Colonic mucosa (tissue), 4 donors: ENCODE data around the gene SRGAP1. TPM values are rescaled to one million over a fixed set of nuclear protein-coding genes. Genes with fewer than 3 reads are reported as not detected.

ENCODE experiments used
- DNase-seq: peaks from one replicate; pipeline ENCODE4 v3.0.0-alpha.2; 2020
- H3K27ac ChIP-seq: fragments of 200-600 bp; one replicate; pipeline ENCODE4 v1.8.0; 2021
- H3K27me3 ChIP-seq: fragments of 200-600 bp; one replicate; pipeline ENCODE4 v1.8.0; 2021
- H3K36me3 ChIP-seq: fragments of 200-600 bp; one replicate; pipeline ENCODE4 v1.8.0; 2021
- H3K4me1 ChIP-seq: fragments of 200-600 bp; one replicate; pipeline ENCODE4 v1.8.0; 2021; ENCODE audit warnings: mild to moderate bottlenecking
- H3K4me3 ChIP-seq: fragments of 200-600 bp; one replicate; pipeline ENCODE4 v1.8.0; 2021
- H3K9ac ChIP-seq, 2 donors: one replicate each; pipeline ENCODE4 v1.7.0; 2013; ENCODE audit warnings: control low read depth in 2 of 2, low read depth in 2 of 2, low read length in 2 of 2
- H3K9me3 ChIP-seq: fragments of 200-600 bp; one replicate; pipeline ENCODE4 v1.8.0; 2021
- CTCF ChIP-seq: fragments of 200-600 bp; IDR thresholded peaks from one replicate; pipeline ENCODE4 v1.8.0; 2022; ENCODE audit warnings: antibody characterized with exemption, mild to moderate bottlenecking
- intact Hi-C: fragments of 100-400 bp; cut with DNase I; formaldehyde crosslinking; loops from one replicate; pipeline ENCODE4 v1.14.1; 2022
- total RNA-seq, 2 donors: library from RNA; stranded (reverse); fragmentation: NEBNext Ultra II Directional in 1 of 2; extraction: Animal tissue kit (Norgen Biotek cat#: 25700) in 1 of 2; gene quantifications; one replicate each; pipeline ENCODE4 v1.2.1, GENCODE V29; 2021
- donor health status: healthy.
- donor health status: DM: no; HTN: no; CAD: no.
- donor health status: DM: no; HTN: no; CAD: no.

The SRGAP1 gene
- total RNA-seq, 2 donors from 2014 or later: 8.7 to 9.8 TPM

DNA sequence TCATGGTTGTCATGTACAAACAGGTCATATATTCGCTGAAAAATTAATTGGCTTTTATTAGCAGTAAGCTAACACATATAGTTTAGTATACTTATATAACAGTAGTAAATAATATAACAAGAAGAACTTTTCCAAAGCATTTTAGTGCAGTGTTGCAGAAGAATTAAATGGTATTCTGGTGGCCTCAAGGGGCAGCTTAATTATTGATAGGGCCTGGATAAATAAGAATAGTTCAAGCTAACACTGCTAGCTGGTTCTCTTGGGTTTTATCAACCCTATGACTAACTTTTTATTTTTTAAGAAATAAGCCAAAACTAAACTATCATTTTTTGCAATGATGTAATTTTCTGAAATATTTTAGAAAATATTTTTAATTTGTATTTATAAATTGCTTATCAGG is 152.1 kb downstream of the SRGAP1 start:
- no peak for DNase-seq
- intact Hi-C loops: no loop called here
- Histone ChIP-seq H3K9ac (no peak overlapping the region), H3K27ac (no peak overlapping the region), H3K36me3 (no peaks in the 10 kb centered on the region), H3K9me3 (no peaks in the 10 kb centered on the region), H3K27me3 (no peaks in the 10 kb centered on the region), H3K4me3 (no peak overlapping the region), H3K4me1 (no peaks in the 10 kb centered on the region)
- no peak for TF ChIP-seq CTCF

GRCh38 chr12:63997198-63997597 is 152.7 kb downstream of the SRGAP1 start:
- no peak overlapping the region for H3K4me3 ChIP-seq
- H3K36me3 ChIP-seq: no peaks in the 10 kb centered on the region
- H3K9me3 ChIP-seq: no peaks in the 10 kb centered on the region
- H3K9ac ChIP-seq: no peak overlapping the region
- intact Hi-C loops: no loop called here
- no peaks in the 10 kb centered on the region for H3K4me1 ChIP-seq
- H3K27ac ChIP-seq: no peak overlapping the region
- TF ChIP-seq CTCF: no peak
- no peaks in the 10 kb centered on the region for H3K27me3 ChIP-seq
- no peak for DNase-seq

GRCh38 chr12:63998584-63998983 is 154.1 kb downstream of the SRGAP1 start:
- TF ChIP-seq CTCF: no peak
- Histone ChIP-seq H3K27me3 (no peaks in the 10 kb centered on the region), H3K9ac (no peak overlapping the region), H3K36me3 (no peaks in the 10 kb centered on the region), H3K4me3 (no peak overlapping the region), H3K27ac (no peak overlapping the region), H3K4me1 (no peaks in the 10 kb centered on the region), H3K9me3 (no peaks in the 10 kb centered on the region)
- intact Hi-C loops: no loop called here
- no peak for DNase-seq

DNA sequence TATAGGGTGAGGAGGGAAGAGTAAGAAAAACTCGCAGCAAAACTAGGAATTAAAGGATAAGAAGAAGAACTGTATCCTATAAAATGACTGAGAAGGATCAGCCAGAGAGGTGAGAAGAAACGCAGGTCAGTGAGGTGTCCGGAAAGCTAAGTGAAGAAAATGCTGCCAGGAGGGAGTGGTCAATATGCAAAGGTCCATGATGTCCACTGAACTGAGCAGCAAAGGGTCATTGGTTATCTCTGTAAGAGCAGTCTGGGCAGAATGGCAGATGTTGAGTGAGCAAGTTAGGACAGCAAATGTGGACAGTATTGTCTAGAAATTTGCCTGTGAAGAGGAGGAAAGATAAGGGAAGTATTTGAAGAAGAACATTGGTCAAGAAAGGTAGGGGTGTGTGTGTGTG is 155.4 kb downstream of the SRGAP1 start:
- Histone ChIP-seq H3K4me3 (no peak overlapping the region), H3K27ac (no peak overlapping the region), H3K9ac (no peak overlapping the region), H3K27me3 (no peaks in the 10 kb centered on the region), H3K4me1 (no peaks in the 10 kb centered on the region), H3K9me3 (no peaks in the 10 kb centered on the region), H3K36me3 (no peaks in the 10 kb centered on the region)
- intact Hi-C loops: no loop called here
- TF ChIP-seq CTCF: no peak
- DNase-seq: no peak

DNA sequence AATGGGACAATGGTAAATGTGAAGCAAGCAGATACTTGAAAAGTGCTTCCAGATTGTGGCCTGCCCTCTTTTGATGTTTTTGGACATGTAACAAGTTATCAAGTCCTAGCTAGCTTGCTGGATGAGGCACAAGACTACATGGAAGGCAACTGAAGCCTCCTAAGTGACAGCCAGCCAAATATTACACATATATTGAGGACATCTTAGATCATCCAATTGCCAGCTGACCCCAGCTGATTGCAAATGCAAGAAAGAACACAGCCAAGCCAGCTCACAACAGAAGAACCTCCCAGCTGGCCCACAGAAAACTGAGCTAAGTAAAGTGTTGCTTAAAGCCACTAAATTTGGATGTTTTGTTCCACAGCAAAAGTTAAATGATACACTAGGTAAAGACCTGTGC is 156.9 kb downstream of the SRGAP1 start:
- Histone ChIP-seq H3K4me3 (no peak overlapping the region), H3K27ac (no peak overlapping the region), H3K9me3 (no peaks in the 10 kb centered on the region), H3K27me3 (no peaks in the 10 kb centered on the region), H3K4me1 (no peaks in the 10 kb centered on the region), H3K9ac (no peak overlapping the region), H3K36me3 (no peaks in the 10 kb centered on the region)
- DNase-seq: no peak
- no peak for TF ChIP-seq CTCF
- intact Hi-C loops: no loop called here

- intact Hi-C loops: no loop called here
- Histone ChIP-seq H3K9me3 (no peaks in the 10 kb centered on the region), H3K27ac (no peak overlapping the region), H3K9ac (no peak overlapping the region), H3K27me3 (no peaks in the 10 kb centered on the region), H3K4me3 (no peak overlapping the region), H3K4me1 (no peaks in the 10 kb centered on the region), H3K36me3 (no peaks in the 10 kb centered on the region)
- TF ChIP-seq CTCF: no peak
- DNase-seq: no peak
Measured at GRCh38 chr12:64004641-64005040, 160.1 kb downstream of the SRGAP1 start.
